ENCODE results near the gene SERPINB13.

SERPINB13 gene

DNA sequence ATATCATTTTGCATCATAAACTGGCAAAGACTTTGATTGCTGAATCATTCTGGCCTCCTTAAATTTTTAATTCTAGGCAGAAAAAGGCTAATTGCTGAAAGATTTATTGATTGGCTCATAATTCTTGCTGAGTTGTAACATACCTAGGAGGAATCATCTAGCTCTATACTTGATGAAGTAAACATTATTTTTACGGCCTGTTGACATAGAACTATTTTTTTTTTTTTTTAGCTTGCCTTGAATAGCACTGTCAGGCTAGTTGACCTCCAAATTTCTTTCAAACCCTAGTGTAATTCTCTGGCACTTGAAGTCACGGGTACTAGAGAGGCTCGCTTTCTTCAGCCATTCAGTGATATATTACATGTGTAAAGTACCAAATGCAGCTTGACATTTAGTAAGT, 42.1 kb upstream of the SERPINB13 start:
- Histone ChIP-seq H3K36me3 (ENCODE audit: insufficient read depth) (no peaks in the 10 kb centered on the region), H3K27ac (no peak overlapping the region), H3K79me2 (ENCODE audit: insufficient read depth, low read depth) (no peaks in the 10 kb centered on the region), H3K4me1 (ENCODE audit: low read depth, poor library complexity, severe bottlenecking) (no peaks in the 10 kb centered on the region), H3K4me2 (no peak overlapping the region), H3K27me3 (ENCODE audit: insufficient read depth, low read depth) (no peaks in the 10 kb centered on the region), H2AFZ (ENCODE audit: low read depth) (no peak overlapping the region), H4K20me1 (ENCODE audit: insufficient read depth) (no peaks in the 10 kb centered on the region), H3K4me3 (IDR thresholded peaks at IDR 0.05; ENCODE audit: insufficient read depth, low read depth, low read length) (no peak overlapping the region), H3K9ac (no peak overlapping the region)
- TF ChIP-seq, protein P1, sequence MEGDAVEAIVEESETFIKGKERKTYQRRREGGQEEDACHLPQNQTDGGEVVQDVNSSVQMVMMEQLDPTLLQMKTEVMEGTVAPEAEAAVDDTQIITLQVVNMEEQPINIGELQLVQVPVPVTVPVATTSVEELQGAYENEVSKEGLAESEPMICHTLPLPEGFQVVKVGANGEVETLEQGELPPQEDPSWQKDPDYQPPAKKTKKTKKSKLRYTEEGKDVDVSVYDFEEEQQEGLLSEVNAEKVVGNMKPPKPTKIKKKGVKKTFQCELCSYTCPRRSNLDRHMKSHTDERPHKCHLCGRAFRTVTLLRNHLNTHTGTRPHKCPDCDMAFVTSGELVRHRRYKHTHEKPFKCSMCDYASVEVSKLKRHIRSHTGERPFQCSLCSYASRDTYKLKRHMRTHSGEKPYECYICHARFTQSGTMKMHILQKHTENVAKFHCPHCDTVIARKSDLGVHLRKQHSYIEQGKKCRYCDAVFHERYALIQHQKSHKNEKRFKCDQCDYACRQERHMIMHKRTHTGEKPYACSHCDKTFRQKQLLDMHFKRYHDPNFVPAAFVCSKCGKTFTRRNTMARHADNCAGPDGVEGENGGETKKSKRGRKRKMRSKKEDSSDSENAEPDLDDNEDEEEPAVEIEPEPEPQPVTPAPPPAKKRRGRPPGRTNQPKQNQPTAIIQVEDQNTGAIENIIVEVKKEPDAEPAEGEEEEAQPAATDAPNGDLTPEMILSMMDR (conservative IDR thresholded peaks at IDR 0.05; ENCODE audit: low read depth, low read length) = no peak

DNA sequence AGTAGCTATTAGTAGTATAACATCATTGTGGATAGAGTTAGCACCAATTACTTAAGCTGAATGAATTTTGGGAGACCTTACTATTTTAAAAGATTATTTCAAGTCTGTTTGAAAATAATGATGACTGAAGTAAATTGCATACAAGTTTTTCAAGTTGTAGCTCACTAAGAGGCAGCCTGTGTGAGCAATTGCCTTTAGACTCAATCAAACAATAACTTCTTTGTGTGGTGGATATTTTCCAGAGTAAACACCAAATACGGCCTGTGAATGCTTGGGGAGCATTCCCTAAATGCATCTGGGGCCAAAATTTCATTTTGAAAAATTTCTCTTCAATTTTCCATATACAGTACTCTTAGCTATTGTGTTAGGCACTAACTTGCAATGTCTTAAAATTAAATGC, 37.1 kb upstream of the SERPINB13 start:
- H4K20me1 ChIP-seq (ENCODE audit: insufficient read depth) = no peaks in the 10 kb centered on the region
- H3K4me3 ChIP-seq (IDR thresholded peaks at IDR 0.05; ENCODE audit: insufficient read depth, low read depth, low read length) = no peak overlapping the region
- H3K9ac ChIP-seq = no peak overlapping the region
- no peaks in the 10 kb centered on the region for H3K27me3 ChIP-seq (ENCODE audit: insufficient read depth, low read depth)
- H3K27ac ChIP-seq = no peak overlapping the region
- no peak overlapping the region for H2AFZ ChIP-seq (ENCODE audit: low read depth)
- TF ChIP-seq, protein P1 (conservative IDR thresholded peaks at IDR 0.05; ENCODE audit: low read depth, low read length) = no peak
- no peaks in the 10 kb centered on the region for H3K79me2 ChIP-seq (ENCODE audit: insufficient read depth, low read depth)
- no peak overlapping the region for H3K4me2 ChIP-seq
- H3K36me3 ChIP-seq (ENCODE audit: insufficient read depth) = no peaks in the 10 kb centered on the region
- no peaks in the 10 kb centered on the region for H3K4me1 ChIP-seq (ENCODE audit: low read depth, poor library complexity, severe bottlenecking)

DNA sequence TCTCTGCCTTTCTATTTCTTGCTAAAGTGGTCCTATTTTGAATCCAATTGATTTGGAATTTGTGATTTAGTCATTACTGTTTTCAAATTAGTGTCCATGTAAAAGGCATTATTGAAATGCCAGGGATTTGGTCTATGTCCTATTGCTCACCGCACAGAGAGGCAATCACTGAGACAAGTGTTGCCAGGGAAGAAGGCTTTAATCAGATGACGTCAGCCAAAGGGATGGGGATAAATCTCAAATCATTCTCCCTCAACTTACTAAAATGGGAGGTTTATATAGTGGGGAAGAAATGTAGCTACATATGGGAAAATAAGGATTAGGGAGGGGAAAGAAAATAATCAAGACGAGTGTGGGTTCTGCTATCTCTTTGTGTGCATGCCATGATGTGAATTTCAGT, 35.4 kb upstream of the SERPINB13 start:
- TF ChIP-seq, protein P1 (conservative IDR thresholded peaks at IDR 0.05; ENCODE audit: low read depth, low read length) = no peak

DNA sequence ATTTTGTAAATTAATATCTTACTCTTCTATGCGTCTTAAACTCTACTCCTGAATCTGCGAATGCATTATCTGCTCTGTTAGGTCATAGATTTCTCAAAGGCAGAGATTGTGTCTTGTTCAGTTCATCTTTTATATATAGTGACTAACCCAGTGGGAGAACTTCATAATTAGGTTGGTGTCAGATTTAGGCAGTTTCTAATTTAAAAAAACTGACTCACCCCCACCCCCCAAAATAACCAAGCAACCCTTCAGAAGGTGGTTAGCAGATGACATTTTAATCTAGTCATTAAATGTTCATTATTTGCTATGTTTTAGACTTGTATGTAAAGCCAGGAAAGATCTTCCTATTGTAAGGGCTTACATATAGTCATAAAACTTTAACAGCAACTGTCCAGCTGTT, 34.6 kb upstream of the SERPINB13 start:
- no peaks in the 10 kb centered on the region for H3K36me3 ChIP-seq (ENCODE audit: insufficient read depth)
- H3K4me1 ChIP-seq (ENCODE audit: low read depth, poor library complexity, severe bottlenecking) = no peaks in the 10 kb centered on the region
- H3K27me3 ChIP-seq (ENCODE audit: insufficient read depth, low read depth) = no peaks in the 10 kb centered on the region
- no peak overlapping the region for H2AFZ ChIP-seq (ENCODE audit: low read depth)
- H3K9ac ChIP-seq = no peak overlapping the region
- no peak overlapping the region for H3K27ac ChIP-seq
- no peak overlapping the region for H3K4me3 ChIP-seq (IDR thresholded peaks at IDR 0.05; ENCODE audit: insufficient read depth, low read depth, low read length)
- TF ChIP-seq, protein P1 (conservative IDR thresholded peaks at IDR 0.05; ENCODE audit: low read depth, low read length) = no peak
- no peak overlapping the region for H3K4me2 ChIP-seq
- no peaks in the 10 kb centered on the region for H4K20me1 ChIP-seq (ENCODE audit: insufficient read depth)
- no peaks in the 10 kb centered on the region for H3K79me2 ChIP-seq (ENCODE audit: insufficient read depth, low read depth)

More for the DNA sequence above, 35.4 kb upstream of the SERPINB13 start:
- no peak overlapping the region for H3K4me2 ChIP-seq
- H3K27me3 ChIP-seq (ENCODE audit: insufficient read depth, low read depth) = no peaks in the 10 kb centered on the region
- no peak overlapping the region for H3K27ac ChIP-seq
- no peaks in the 10 kb centered on the region for H3K79me2 ChIP-seq (ENCODE audit: insufficient read depth, low read depth)
- no peaks in the 10 kb centered on the region for H4K20me1 ChIP-seq (ENCODE audit: insufficient read depth)
- H2AFZ ChIP-seq (ENCODE audit: low read depth) = no peak overlapping the region
- no peak overlapping the region for H3K9ac ChIP-seq
- H3K4me3 ChIP-seq (IDR thresholded peaks at IDR 0.05; ENCODE audit: insufficient read depth, low read depth, low read length) = no peak overlapping the region
- H3K4me1 ChIP-seq (ENCODE audit: low read depth, poor library complexity, severe bottlenecking) = no peaks in the 10 kb centered on the region
- no peaks in the 10 kb centered on the region for H3K36me3 ChIP-seq (ENCODE audit: insufficient read depth)

All from KMS-11 (cell line).